T-helper 22 cell (primary cell): ENCODE measurements around the gene ZNF469.

Experiments
- DNase-seq: peaks from one replicate; pipeline ENCODE4 v3.0.0-alpha.2; 2020; ENCODE audit warnings: low read depth

The ZNF469 gene, protein sequence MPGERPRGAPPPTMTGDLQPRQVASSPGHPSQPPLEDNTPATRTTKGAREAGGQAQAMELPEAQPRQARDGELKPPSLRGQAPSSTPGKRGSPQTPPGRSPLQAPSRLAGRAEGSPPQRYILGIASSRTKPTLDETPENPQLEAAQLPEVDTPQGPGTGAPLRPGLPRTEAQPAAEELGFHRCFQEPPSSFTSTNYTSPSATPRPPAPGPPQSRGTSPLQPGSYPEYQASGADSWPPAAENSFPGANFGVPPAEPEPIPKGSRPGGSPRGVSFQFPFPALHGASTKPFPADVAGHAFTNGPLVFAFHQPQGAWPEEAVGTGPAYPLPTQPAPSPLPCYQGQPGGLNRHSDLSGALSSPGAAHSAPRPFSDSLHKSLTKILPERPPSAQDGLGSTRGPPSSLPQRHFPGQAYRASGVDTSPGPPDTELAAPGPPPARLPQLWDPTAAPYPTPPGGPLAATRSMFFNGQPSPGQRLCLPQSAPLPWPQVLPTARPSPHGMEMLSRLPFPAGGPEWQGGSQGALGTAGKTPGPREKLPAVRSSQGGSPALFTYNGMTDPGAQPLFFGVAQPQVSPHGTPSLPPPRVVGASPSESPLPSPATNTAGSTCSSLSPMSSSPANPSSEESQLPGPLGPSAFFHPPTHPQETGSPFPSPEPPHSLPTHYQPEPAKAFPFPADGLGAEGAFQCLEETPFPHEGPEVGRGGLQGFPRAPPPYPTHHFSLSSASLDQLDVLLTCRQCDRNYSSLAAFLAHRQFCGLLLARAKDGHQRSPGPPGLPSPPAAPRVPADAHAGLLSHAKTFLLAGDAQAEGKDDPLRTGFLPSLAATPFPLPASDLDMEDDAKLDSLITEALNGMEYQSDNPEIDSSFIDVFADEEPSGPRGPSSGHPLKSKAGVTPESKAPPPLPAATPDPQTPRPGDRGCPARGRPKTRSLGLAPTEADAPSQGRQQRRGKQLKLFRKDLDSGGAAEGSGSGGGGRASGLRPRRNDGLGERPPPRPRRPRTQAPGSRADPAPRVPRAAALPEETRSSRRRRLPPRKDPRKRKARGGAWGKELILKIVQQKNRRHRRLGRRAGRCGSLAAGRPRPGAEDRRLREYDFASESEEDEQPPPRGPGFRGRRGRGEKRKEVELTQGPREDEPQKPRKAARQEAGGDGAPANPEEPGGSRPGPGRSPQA (N-terminal part only)

DNA sequence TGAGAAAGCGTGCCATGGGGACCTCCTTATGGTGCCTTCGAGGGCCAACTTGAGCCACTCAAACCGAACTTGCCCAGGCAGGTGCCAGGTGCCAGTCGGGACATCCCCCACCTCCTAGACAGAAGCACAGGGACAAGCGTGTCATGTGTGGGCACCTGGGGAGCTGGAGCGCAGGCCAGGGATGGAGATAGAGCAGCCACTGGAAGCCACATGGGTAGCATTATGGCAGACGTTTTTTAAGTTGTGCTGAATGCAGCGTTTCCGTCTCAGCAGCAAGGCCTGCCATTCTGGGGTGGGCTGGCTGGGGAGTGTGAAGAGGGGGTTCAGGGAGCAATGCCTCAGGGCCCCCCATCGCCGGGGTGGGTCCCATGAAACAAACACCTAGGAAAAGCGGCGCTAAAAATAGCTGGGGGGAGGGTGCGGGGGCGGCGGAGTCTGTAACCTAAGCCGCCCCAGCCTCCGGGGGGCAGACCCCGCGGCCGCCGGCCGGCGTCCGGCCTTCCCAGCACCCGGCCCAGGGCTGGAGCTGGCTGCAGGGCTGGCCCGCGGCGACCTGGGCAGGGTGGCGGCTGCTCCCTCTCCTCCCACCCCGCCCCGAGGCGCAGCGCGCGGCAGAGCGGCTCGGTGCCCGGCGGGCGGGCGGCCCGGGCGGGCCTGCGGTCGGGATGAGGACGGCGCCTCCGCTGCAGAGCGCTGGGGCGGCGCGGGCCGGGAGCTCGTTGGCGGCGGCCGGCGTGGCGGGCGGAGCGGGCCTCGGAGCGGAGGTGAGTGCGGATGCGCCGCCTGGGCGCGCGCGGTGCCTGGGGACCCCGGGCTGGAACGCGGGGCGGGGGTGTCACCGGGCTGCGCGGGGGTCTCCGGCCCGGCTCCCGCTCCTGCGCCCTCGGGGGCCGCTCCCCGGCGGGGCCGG lies at the start of gene ZNF469:
Gene ZNF469, plus strand, starts transcription at position 469 of the 910 bp plus-strand sequence. CDS start 44,512 bp downstream, outside the sequence.
- no peak for DNase-seq

DNA sequence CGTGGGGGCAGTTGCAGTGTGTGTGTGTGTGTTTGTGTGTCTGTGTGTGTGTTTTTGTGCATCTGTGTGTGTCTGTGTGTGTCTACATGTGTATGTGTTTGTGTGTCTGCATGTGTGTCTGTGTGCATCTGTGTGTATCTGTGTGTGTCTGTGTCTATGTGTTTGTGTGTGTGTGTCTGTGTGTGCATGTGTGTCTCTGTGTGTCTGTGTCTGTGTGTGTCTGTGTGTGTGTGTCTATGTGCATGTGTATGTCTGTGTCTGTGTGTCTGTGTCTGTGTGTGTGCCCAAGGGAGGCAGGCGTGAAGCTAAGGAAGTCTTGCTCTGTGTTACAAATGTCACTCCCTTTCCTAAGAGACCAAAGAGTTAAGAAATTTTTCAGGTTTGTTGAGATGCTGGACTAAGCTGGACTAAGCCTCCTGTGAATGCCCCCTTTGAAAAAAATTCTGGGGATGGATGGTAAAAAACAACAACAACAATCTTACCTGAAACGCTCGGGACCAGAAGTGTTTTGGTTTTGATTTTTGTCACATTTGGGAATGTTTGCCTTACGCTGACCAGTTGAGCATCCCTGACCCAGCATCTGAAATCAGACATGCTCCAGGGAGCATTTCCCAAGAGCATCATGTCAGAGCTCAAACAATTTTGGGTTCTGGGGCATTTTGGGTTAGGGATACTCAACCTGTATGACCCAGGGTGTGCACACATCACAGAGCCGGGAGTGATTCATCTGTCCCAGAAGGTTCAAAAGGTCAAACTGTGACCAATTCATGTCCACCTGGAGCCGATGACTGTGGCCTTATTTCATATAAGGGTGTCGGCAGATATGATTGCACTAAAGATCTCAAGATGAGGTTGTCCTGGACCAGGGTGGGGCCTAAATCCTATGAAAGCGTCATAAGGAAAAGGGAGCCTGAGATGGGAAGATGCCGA lies 48.6 kb upstream of the ZNF469 start:
- no peak for DNase-seq

DNA sequence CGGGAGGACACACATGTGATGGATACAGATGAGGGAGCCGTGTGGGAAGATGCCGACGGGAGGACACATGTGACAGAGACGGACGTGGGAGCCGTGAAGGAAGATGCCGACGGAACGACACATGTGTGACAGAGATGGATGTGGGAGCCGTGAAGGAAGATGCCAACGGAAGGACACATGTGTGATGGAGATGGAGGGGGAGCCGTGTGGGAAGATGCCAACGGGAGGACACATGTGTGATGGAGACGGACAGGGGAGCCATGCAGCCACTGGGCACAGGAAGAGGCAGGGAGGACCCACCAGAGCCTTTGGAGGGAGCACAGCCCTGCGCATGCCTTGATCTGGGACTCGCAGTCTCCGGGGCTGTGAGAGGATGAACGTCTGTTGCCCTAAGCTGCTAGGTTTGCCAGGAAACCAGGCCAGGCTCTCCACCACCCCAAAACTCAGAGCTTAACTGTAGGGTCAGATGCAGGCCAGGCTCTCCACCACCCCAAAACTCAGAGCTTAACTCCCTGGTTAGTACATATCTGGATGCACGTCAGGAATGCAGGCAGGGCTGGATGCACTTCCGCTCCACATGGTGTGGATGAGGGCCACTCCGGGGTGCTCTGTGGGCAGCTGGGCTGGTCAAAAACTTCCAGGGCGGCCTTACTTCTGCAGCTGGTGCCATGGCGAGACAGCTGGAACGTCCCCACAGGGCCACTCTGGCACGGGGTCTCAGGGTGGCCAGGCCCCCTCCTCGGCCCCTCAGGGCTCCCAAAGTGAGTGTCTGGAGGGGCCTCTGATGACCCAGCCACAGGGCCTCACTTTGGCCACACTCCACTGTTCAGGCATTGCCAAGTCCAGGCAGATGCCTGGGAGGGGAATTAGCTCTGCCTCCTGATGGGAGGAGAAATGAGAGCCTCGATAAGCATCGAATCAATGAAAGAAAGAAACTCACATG lies 47.7 kb upstream of the ZNF469 start:
- no peak for DNase-seq

DNA sequence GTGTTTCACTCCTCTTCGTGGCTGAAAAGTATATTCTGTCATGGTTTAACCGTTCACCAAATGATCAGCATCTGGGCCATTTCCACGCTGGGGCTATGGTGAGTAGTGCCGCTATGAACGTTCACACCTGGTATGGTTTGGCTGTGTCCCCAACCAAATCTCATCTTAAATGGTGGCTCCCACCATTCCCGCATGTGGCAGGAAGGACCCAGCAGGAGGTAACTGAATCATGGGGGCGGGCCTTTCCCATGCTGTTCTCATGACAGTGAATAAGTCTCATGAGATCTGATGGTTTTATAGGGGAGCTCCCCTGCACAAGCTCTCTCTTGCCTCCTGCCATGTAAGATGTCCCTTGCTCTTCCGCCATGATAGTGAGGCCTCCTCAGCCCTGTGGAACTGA lies 45.7 kb upstream of the ZNF469 start:
- DNase-seq = no peak

DNA sequence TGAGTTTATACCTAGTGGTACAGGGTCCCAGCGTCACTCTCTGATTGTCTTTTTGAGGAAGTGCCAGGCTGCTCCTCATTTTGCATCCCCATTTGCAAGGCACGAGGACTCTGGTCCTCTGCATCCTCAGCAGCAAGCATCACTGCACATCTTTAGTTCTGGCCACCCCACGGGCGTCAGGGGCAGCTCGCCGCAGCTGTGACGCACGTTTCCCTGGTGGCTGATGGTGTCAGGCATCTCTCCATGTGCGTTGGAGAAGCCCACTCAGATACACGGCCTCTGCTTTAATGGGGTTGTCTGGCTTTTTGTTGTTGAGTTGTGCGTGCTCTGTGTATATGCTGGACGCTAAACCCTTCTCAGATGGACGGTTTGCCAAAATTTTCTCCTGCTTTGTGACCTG lies 45.2 kb upstream of the ZNF469 start:
- DNase-seq = no peak

DNA sequence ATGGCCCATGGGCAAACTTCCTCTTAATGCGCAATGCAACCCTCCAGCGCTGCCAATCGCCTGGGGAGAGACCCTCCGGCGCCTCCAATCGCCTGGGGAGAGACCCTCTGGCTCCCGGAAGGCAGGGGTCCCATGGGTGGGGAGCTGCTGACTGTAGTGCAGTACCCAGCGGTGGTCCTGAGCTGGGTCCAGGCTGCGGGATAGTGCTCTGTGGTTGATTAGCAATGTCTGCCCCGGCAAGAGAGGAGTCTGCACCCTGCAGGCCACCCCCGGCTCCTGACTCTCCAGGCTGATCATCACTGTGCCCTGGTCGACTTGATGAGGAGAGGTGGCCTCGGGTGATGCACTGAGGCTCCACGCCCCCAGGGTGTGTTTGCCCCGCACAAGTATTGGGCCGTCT lies 44.6 kb upstream of the ZNF469 start:
- DNase-seq = no peak

DNA sequence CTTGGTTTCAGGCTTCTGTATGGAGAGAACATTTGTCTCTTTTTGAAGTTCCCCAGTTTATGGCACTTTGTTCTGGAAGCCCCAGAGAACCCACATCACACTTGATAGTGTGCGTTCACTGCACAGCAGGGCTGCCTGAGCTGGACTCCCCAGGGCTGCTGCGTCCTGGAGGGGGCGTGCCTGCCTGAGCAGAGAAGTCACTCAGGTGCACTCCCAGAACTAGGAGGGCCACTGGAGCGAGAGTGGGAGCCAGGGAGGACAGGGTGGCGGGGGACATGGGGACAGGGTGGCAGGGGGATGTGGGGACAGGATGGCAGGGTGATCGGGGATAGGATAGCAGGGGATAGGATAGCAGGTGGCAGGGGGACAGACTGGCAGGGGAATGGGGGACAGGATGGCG lies 43.9 kb upstream of the ZNF469 start:
- DNase-seq = no peak

DNA sequence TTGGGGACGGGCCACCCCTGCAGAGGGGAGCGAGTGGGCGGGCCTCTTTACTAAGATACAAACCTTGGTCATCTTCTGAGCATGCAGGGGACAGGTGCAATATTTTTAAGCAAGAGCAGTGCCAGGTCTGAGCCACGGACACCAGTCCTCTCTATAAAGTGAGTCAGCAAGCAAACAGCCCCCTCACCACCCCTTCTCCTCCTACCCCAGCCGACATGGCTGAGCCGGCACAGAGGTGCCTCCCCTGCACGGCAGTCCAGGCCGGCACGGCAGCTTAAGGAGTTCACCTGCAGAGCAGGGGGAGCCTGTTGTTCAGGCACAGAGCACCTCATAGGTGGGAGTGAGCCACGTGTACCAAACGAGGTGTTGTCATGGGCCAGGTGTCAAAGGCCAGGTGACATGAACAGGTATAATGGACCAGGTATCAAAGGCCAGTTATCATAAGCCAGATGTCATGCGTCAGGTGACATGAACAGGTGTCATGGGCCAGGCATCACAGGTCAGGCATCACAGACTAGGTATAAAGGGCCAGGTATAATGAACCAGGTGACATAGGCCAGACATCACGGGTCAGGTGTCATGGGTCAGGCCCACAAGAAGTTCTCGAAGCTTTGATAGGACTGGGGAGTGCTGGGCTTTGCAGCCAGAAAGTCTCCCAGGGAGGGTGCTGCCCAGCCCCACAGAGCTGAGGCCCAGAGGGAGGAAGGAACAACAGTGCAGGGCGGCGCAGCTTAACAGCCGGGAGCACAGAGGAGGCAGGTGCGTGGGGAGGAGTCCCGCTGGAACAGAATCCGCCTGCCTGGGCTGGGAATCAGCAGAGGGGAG lies 42.6 kb upstream of the ZNF469 start:
- no peak for DNase-seq

DNA sequence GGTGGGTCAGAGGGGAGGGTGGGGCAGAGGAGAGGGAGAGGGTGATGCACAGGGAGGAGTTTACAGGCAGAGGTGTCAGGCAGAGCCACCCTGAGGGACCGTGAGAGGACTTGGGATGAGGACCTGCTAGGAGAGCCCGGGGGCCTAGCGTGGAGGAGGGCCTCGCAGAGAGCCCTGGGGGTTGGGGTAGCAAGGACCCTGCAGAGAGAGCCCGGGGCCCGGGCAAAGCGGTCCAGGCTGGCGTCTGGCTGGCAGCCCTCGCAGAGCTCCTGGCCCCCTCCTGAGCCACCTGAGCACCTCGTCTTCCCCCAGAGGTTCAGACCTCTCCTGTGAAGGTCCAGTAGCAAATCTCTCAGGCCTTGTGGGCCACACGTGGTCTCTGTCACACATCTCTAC lies 42.0 kb upstream of the ZNF469 start:
- DNase-seq = no peak

DNA sequence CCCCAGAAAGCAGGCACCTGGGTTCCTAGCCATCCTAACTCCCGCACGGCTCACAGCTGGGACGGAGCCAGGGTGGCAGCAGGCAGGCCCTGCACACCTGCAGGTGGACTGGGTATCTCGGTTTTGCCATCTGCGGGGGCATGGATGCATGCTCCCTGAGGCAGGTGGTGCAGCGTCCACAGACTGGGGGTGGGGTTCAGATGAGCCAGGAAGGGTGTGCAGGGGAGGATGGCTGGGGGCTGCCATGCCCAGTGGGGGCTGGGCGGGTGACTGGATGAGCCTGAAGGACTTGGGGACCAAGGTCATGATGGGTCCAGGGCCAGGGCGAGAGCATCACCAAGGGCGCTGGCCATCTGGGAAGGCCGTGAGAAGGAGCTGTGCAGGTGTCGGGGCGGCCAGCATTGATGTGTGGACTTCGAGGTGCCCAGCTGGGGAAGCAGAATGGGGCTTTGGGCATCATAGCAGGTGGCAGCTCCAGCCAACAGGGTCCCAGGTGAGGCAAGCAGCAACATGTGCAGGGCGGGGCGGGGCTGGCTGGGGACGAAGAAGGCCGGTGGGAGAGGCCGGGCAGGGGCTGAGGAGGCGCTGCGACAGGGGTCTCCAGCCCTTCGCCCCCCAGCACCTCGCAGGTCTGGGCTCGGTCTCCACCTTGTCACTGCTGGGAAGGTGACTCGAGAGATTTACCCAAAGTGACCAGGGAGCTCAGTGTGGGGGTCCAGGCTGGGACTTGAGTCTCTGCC lies 41.0 kb upstream of the ZNF469 start:
- DNase-seq = no peak

DNA sequence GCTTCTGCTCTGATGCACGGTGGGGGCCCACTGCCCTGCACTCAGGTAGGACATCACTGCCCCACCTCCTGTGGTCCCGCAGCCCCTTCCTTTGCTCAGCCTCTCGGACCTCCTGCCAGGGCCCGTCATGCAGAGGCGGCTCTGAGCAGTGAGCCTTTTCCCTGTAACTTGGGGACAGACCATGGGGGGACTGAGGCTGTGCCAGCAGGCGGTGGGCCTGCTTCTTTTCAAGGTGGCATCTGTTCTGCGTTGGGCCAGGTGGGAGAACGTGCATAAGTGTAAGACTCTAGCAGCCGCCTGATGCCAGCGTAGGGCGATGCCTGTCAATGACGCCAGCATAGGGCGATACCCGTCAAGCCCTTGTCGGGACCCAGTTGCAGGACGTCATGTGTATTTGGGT lies 40.3 kb upstream of the ZNF469 start:
- DNase-seq = no peak

DNA sequence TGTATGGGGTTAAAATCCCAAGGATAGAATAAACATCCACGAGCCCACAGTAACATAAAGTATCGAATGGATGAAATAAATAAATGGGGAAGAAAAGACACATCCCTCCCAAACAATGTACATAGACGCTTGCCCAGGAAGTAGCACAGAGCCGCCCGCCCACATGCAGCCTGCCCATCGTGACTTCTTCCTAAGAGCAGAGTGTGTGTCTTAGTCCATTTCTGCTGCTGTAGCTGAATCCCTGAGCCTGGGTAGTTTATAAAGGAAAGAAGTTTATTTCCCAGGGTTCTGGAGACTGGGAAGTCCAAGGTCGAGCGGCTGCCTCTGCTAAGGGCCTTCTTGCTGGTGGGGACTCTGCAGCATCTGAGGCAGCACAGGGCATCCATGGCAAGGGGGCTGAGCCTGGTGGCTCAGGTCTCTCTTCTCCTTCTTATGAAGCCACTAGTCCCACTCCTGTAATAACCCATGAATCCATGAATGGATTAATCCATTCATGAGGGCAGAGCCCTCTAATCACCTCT lies 39.4 kb upstream of the ZNF469 start:
- no peak for DNase-seq

DNA sequence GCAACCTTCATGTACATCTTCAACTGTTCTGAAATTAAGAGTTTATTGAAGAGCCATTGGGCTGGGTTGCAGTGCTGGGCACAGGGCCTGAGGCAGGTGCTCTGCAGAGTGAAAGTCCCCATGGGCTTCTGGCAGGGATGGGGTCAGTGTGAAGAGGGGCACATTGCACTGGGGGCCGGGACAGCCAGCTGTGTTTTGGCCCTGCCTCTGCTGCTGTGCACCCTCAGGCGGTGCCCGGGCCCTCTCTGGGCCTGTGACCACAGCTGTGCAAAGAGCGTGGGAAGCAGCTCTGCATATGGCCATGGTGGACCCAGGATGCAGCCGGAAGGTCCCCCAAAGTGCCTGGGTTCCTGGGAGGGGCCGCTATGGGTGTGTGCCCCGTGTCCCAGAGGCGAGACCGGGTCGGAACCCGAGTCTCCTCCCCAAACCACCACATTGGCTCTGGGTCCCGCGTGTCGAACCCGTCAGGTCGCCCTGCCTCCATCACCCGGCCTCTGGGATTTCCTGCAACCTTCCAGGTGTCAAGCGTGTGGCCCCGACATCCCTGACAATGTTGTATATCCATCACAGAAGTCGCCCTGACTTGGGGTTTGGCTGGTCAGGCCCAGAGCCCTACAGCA lies 38.2 kb upstream of the ZNF469 start:
- DNase-seq = no peak

DNA sequence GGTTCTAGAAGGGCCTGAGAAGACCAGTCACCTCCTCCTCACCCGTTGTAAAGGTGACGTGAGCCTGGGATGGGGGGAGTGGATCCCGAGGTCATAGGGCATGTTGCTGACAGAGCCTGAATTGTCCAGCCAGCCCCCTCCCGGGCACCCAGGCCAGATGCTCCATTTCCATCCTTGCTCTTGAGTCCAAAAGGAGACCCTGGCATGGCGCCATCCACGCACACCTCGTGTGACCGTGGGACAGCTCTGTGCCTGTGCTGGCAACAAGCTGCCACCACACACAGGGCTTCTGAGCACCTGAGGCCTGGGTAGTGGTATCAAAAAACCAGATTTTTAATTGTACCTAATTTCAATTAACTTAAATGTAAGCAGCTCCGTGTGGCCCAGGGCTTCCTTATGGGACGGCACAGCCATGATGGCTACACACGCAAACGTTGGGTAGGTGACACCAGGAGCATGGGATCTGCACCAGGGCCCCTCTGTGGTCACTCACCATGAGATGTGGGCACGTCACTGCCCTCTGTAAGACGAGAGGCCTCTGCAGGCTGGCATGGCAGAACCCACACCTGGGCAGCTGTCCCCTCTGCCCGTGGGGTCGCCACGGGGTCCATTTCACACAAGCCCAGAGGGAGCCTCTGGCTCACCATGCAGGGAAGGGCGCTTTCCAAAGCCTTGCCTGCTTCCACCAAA lies 37.6 kb upstream of the ZNF469 start:
- no peak for DNase-seq

DNA sequence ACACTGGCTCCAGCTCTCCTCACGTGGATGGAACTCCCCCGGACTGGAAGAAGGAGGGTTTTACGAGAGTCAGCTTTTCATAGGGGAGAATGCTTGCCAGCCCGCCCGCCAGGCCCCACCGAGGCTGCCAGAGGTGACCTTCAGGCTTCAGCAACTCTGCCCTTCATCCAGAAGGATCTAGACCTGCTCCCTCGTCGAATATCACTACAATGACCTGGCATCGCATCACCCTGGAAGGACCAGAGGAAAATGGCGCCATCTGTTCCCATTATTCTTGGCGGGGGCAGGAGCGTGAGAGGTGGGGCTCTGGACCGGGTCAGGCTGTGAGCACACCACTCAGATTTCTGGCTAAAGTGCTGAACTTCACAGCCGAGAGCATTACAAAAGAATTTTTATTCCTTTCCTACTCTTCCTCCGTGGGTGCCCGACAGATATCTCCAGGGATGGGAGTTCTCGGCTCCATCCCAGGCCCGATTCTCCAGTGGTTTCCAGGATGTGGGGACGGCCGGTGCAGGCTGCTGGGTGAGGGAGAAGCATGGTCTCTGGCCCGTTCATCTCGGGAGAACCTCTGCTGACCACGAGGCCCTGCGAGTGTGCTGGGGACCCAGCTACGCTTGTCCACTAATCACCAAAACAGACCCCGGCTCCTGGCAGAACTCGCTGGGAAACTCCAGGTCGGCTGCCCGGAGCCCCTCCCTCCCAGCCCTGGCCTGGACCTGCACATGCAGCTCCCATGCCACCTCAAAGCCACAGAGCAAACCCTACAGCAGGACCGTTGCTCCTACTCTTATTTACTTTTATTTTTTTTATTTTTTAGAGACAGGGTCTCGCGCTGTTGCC lies 36.8 kb upstream of the ZNF469 start:
- DNase-seq = no peak
